HFFc6 (cell line): Measurements from ENCODE around the gene KIFAP3. TPM values are rescaled to one million over a fixed set of nuclear protein-coding genes. Genes with fewer than 3 reads are reported as not detected.

Experiments
- DNase-seq: peaks from one replicate; pipeline ENCODE4 v3.0.0-alpha.2; 2018
- H3K27ac Mint-ChIP-seq: 2 replicates; pipeline ENCODE4 v1.8.0; 2020; ENCODE audit warnings: mild to moderate bottlenecking, mixed read lengths
- H3K27me3 Mint-ChIP-seq: 2 replicates; pipeline ENCODE4 v1.8.0; 2021; ENCODE audit warnings: mild to moderate bottlenecking, moderate library complexity, mixed read lengths; ENCODE audit not compliant: insufficient read depth
- H3K36me3 Mint-ChIP-seq: 2 replicates; pipeline ENCODE4 v1.8.0; 2021; ENCODE audit warnings: low read depth, mixed read lengths
- H3K4me1 Mint-ChIP-seq: 2 replicates; pipeline ENCODE4 v1.8.0; 2020; ENCODE audit warnings: low read depth, mixed read lengths
- H3K4me3 Mint-ChIP-seq: 2 replicates; pipeline ENCODE4 v1.8.0; 2020; ENCODE audit warnings: mild to moderate bottlenecking, moderate library complexity, mixed read lengths
- H3K9me3 Mint-ChIP-seq: 2 replicates; pipeline ENCODE4 v1.8.0; 2020; ENCODE audit warnings: mild to moderate bottlenecking, mixed read lengths
- CTCF ChIP-seq: fragments of 200-600 bp; sonication (generic); IDR thresholded peaks from 2 replicates; pipeline ENCODE4 v1.5.0; 2021; ENCODE audit warnings: antibody characterized with exemption, mild to moderate bottlenecking
- total RNA-seq, 6 experiments: library from RNA; stranded (reverse); fragmentation: NEBNext Ultra II Directional; extraction: Animal tissue kit (Norgen Biotek cat#: 25700); gene quantifications; 2 replicates in 1 of 6; 3 replicates in 5 of 6; pipeline ENCODE4 v1.2.3, GENCODE V29; 2021

Gene KIFAP3
- total RNA-seq, 6 experiments from 2014 or later = 21.4 to 26.1 (median 23.4) TPM

DNA sequence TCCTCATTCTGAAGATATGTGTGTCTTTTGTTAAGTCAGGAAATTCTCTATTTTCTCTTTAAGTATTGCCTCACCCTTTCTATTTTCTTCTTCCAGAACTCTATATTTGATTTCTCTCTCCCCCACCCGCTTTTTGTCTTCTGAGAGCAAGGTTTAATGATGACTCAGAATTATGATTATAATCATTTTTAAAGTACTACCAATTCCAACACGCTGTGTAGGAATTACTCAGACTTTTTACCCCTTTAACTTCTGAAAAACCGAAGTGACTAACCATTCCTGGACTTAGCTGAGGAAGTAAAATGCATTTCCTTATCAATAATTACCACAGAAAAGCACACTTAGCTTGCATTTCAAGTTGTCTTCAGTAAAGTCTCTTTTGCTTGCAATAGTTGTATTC lies 160.0 kb downstream of the KIFAP3 start:
- Mint-ChIP-seq H3K36me3 (peaks cover 5% of the 10 kb centered on the region; the same call in 1 of the 2 replicates), H3K27ac (peak overlapping the region; percentile 10), H3K4me1 (peaks cover 20% of the 10 kb centered on the region), H3K9me3 (no peaks in the 10 kb centered on the region), H3K27me3 (peaks cover 2% of the 10 kb centered on the region), H3K4me3 (peak overlapping the region; percentile 6)
- no peak for TF ChIP-seq CTCF
- peak; percentile 15 for DNase-seq

GRCh38 chr1:169909499-169909898 lies 165.0 kb downstream of the KIFAP3 start:
- DNase-seq = no peak
- no peak for TF ChIP-seq CTCF
- Mint-ChIP-seq H3K27ac (no peak overlapping the region), H3K36me3 (no peaks in the 10 kb centered on the region), H3K27me3 (no peaks in the 10 kb centered on the region; the same call in 1 of the 2 replicates), H3K4me3 (no peak overlapping the region), H3K9me3 (no peaks in the 10 kb centered on the region), H3K4me1 (peaks cover 8% of the 10 kb centered on the region)

DNA sequence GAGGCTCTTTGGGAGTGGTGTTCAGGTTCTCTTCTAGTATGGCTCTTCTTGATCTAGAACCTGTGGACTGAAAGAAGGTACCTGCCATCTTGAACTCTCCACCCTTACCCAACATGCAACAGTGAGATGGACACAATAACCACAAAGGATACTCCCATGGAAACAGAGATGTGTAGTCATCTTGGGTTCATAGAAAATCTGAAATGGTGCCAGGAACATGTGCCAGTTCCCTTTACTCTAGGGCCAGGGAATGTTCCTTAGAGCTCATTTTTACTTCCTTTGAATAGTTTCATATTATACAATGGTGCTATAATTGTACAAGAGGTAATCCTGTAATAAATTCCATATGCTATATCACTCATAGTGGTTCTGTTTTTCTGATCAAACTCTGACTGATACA lies 167.6 kb downstream of the KIFAP3 start:
- DNase-seq = no peak

DNA sequence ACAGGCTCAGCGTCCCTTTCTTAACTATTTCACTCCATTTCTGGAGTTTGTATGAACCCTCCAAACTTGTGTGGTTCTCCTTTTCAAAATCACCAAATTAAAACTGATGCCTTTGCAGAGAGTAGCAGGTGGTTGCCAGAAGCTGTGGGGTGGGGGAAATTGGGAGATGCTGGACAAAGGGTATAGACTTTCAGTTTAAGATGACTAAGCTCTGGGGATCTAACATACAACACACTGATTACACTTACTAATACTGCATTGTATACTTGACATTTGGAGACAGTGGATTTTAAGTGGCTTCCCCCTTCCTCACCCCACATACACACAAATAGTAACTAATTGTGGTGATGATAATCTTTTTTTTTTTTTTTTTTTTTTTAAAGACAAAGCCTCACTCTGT lies 169.7 kb downstream of the KIFAP3 start:
- H3K4me3 Mint-ChIP-seq = no peak overlapping the region
- no peak overlapping the region for H3K27ac Mint-ChIP-seq
- no peak for TF ChIP-seq CTCF
- H3K27me3 Mint-ChIP-seq = peaks cover 6% of the 10 kb centered on the region
- H3K36me3 Mint-ChIP-seq = no peaks in the 10 kb centered on the region
- DNase-seq = no peak
- no peaks in the 10 kb centered on the region for H3K9me3 Mint-ChIP-seq
- no peaks in the 10 kb centered on the region for H3K4me1 Mint-ChIP-seq

More for the DNA sequence above, 167.6 kb downstream of the KIFAP3 start:
- H3K27me3 Mint-ChIP-seq = peaks cover 6% of the 10 kb centered on the region
- no peaks in the 10 kb centered on the region for H3K9me3 Mint-ChIP-seq
- H3K27ac Mint-ChIP-seq = no peak overlapping the region
- H3K4me1 Mint-ChIP-seq = no peaks in the 10 kb centered on the region
- TF ChIP-seq CTCF = no peak
- no peaks in the 10 kb centered on the region for H3K36me3 Mint-ChIP-seq
- H3K4me3 Mint-ChIP-seq = no peak overlapping the region

DNA sequence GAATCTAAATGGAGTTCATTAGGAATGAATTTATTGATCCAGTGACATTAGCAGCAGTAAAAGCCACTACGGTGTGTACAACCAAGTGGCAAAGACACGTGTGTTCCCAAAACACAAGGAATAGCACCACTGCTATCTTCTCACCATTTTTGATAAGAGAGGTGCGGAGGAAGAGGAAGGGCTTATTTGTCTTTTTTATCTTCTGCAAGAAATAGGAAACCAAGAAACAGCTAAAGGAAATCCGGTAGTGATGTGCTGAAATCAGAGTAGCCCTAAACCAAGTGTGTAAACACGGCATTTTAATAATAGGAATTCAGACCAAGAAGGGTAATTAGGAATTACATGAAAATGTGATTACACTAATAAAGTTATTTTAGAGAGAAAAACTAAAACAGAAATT lies 171.7 kb downstream of the KIFAP3 start:
- H3K4me3 Mint-ChIP-seq = no peak overlapping the region
- H3K4me1 Mint-ChIP-seq = no peaks in the 10 kb centered on the region
- no peaks in the 10 kb centered on the region for H3K36me3 Mint-ChIP-seq
- no peak for TF ChIP-seq CTCF
- no peak overlapping the region for H3K27ac Mint-ChIP-seq
- DNase-seq = no peak
- peaks cover 8% of the 10 kb centered on the region for H3K27me3 Mint-ChIP-seq
- no peaks in the 10 kb centered on the region for H3K9me3 Mint-ChIP-seq

DNA sequence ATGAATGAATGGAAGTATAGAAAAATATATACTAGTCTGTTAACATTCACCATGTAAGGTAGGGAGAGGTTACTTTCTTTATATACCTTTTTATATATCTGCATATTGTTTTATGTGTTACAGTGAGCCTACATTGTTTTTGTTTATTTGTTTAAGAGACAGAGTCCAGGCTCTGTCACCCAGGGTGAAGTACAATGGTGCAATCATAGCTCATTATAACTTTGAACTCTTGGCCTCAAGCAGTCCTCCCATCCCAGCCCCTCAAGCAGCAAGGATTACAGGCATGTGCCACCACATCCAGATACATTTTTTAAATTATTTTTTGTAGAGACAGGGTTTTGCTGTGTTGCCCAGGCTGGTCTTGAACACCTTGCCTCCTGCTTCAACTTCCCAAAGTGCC lies 173.4 kb downstream of the KIFAP3 start:
- H3K27me3 Mint-ChIP-seq = peaks cover 13% of the 10 kb centered on the region
- no peak overlapping the region for H3K27ac Mint-ChIP-seq
- no peak overlapping the region for H3K4me3 Mint-ChIP-seq
- no peak for DNase-seq
- TF ChIP-seq CTCF = no peak
- no peaks in the 10 kb centered on the region for H3K9me3 Mint-ChIP-seq
- no peaks in the 10 kb centered on the region for H3K4me1 Mint-ChIP-seq
- H3K36me3 Mint-ChIP-seq = no peaks in the 10 kb centered on the region
